ENCODE data around the gene ZNF236.

DNA sequence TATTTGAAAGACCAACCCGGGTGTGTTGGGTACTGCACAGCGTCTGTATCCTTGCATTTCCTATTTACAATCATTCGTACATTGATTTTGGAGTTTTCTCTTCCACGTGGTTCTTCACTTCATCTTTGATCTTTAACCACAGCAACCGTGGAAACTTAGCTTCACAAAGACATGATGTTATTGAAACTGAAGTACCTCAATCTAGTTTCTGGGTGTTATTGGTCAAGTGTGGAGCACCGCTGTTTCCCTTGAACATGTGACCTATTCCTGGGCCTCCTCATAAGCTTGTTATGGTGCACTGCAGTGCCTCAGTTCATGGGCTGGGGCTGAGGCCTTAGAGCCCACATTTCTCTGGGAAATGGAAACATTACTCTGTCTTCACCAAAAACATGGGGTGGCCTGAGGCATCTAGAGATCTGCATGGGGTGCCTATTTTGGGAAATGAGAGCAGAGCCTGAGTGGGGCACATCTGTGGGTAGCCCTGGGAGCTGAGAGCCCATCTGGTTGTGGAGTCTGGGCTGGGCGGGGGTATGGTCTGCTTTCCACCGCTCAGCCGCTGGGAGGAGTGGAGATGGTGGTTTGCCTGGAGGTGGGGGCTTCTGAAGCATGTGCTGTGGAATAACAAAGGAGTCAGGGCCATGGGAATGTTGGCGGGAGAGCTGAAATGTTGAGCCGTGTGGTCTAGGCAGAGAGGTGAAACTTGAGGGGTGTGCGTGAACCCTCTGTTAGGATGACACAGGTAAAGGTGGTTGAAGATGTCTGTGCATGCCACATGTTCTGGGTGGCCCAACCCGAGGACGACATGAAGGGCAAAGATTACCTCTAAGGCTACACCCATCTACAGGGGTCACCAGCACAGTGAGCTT lies 37.4 kb downstream of the ZNF236 start:
- TF ChIP-seq, protein P1, sequence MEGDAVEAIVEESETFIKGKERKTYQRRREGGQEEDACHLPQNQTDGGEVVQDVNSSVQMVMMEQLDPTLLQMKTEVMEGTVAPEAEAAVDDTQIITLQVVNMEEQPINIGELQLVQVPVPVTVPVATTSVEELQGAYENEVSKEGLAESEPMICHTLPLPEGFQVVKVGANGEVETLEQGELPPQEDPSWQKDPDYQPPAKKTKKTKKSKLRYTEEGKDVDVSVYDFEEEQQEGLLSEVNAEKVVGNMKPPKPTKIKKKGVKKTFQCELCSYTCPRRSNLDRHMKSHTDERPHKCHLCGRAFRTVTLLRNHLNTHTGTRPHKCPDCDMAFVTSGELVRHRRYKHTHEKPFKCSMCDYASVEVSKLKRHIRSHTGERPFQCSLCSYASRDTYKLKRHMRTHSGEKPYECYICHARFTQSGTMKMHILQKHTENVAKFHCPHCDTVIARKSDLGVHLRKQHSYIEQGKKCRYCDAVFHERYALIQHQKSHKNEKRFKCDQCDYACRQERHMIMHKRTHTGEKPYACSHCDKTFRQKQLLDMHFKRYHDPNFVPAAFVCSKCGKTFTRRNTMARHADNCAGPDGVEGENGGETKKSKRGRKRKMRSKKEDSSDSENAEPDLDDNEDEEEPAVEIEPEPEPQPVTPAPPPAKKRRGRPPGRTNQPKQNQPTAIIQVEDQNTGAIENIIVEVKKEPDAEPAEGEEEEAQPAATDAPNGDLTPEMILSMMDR (IDR thresholded peaks at IDR 0.05), result no peak
- TF ChIP-seq EZH2phosphoT487 (IDR thresholded peaks at IDR 0.05), result no peak

All from neural progenitor cell (in vitro differentiated cells).